Measurements from ENCODE around the gene SAMD14. TPM values are rescaled to one million over a fixed set of nuclear protein-coding genes. Genes with fewer than 3 reads are reported as not detected.
"Not testable (repeated sequence)": the region's sequence is repeated elsewhere in the genome, so short reads cannot be mapped to it uniquely, and the experiment has no call there.

Gene SAMD14
- polyA plus RNA-seq, 1 experiment: 3.5 TPM

- TF ChIP-seq, protein P1, sequence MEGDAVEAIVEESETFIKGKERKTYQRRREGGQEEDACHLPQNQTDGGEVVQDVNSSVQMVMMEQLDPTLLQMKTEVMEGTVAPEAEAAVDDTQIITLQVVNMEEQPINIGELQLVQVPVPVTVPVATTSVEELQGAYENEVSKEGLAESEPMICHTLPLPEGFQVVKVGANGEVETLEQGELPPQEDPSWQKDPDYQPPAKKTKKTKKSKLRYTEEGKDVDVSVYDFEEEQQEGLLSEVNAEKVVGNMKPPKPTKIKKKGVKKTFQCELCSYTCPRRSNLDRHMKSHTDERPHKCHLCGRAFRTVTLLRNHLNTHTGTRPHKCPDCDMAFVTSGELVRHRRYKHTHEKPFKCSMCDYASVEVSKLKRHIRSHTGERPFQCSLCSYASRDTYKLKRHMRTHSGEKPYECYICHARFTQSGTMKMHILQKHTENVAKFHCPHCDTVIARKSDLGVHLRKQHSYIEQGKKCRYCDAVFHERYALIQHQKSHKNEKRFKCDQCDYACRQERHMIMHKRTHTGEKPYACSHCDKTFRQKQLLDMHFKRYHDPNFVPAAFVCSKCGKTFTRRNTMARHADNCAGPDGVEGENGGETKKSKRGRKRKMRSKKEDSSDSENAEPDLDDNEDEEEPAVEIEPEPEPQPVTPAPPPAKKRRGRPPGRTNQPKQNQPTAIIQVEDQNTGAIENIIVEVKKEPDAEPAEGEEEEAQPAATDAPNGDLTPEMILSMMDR (IDR thresholded peaks at IDR 0.05; ENCODE audit: low read depth, low read length): no peak
- POLR2A ChIA-PET: interaction anchor here (1.1 kb wide), 1 partner anchor 36 kb away, joined by 3 read pairs; no protein-coding TSS in a partner anchor
- CTCF ChIA-PET: interaction anchor here (0.7 to 4.9 kb wide), 4 partner anchors 9 to 38 kb away, joined by 3 to 40 read pairs (median 6); partner anchors contain the start of gene PDK2
- Histone ChIP-seq H3K4me3 (ENCODE audit: low read depth, low read length) (no peak overlapping the region), H3K27ac (ENCODE audit: low read depth, low read length) (peak overlapping the region; percentile 98), H3K27me3 (ENCODE audit: control insufficient read depth, insufficient read depth, low read length) (no peaks in the 10 kb centered on the region), H3K9me3 (ENCODE audit: control insufficient read depth, insufficient read depth, low read length) (no peaks in the 10 kb centered on the region)
- peak; percentile 85 for DNase-seq (ENCODE audit: low read depth, low spot score)
Measured at GRCh38 chr17:50064253-50065001, 65.5 kb downstream of the SAMD14 start.

GRCh38 chr17:50063561-50064252 lies 66.3 kb downstream of the SAMD14 start:
- Histone ChIP-seq H3K27me3 (ENCODE audit: control insufficient read depth, insufficient read depth, low read length) (no peaks in the 10 kb centered on the region), H3K27ac (ENCODE audit: low read depth, low read length) (peak overlapping the region; percentile 98), H3K9me3 (ENCODE audit: control insufficient read depth, insufficient read depth, low read length) (no peaks in the 10 kb centered on the region), H3K4me3 (ENCODE audit: low read depth, low read length) (no peak overlapping the region)
- TF ChIP-seq, protein P1 (IDR thresholded peaks at IDR 0.05; ENCODE audit: low read depth, low read length): no peak
- POLR2A ChIA-PET: interaction anchor here (1.1 kb wide), 1 partner anchor 35 kb away, joined by 3 read pairs; no protein-coding TSS in a partner anchor
- DNase-seq (ENCODE audit: low read depth, low spot score): no peak
- CTCF ChIA-PET: interaction anchor here (1.1 to 4.9 kb wide), 3 partner anchors 31 to 37 kb away, joined by 4 to 40 read pairs (median 8); partner anchors contain the start of gene PDK2

- no peak overlapping the region for H3K4me3 ChIP-seq (ENCODE audit: low read depth, low read length)
- no peaks in the 10 kb centered on the region for H3K27me3 ChIP-seq (ENCODE audit: control insufficient read depth, insufficient read depth, low read length)
- ChIA-PET POLR2A (interaction anchor here (0.7 to 1.0 kb wide), 2 partner anchors 30 to 1009 kb away, joined by 3 to 5 read pairs; no protein-coding TSS in a partner anchor), CTCF (interaction anchor here (0.6 to 1.3 kb wide), 3 partner anchors 24 to 66 kb away, joined by 3 to 5 read pairs (median 3); no protein-coding TSS in a partner anchor)
- TF ChIP-seq, protein P1 (IDR thresholded peaks at IDR 0.05; ENCODE audit: low read depth, low read length): no peak
- peak overlapping the region; percentile 82 for H3K27ac ChIP-seq (ENCODE audit: low read depth, low read length)
- no peaks in the 10 kb centered on the region for H3K9me3 ChIP-seq (ENCODE audit: control insufficient read depth, insufficient read depth, low read length)
- no peak for DNase-seq (ENCODE audit: low read depth, low spot score)
Measured at GRCh38 chr17:50062293-50063243, 67.4 kb downstream of the SAMD14 start.

GRCh38 chr17:50061713-50062045 lies 68.3 kb downstream of the SAMD14 start:
- POLR2A ChIA-PET: interaction anchor here (0.7 kb wide), 2 partner anchors 140 to 1008 kb away, joined by 5 to 6 read pairs; no protein-coding TSS in a partner anchor
- H3K27ac ChIP-seq (ENCODE audit: low read depth, low read length): peak overlapping the region; percentile 82
- not testable (repeated sequence) for DNase-seq (ENCODE audit: low read depth, low spot score); H3K4me3 ChIP-seq (ENCODE audit: low read depth, low read length); H3K27me3 ChIP-seq (ENCODE audit: control insufficient read depth, insufficient read depth, low read length); H3K9me3 ChIP-seq (ENCODE audit: control insufficient read depth, insufficient read depth, low read length)
- CTCF ChIA-PET: interaction anchor here (1.3 kb wide), 1 partner anchor 25 kb away, joined by 5 read pairs; no protein-coding TSS in a partner anchor

Measured in AG04450 (cell line).